Body of pancreas (tissue), 4 donors: ENCODE data around the gene FITM1. TPM values are rescaled to one million over a fixed set of nuclear protein-coding genes. Genes with fewer than 3 reads are reported as not detected.

Source experiments
- ATAC-seq: fragments of 150-250 bp; one replicate; pipeline ENCODE4 v1.9.1; 2016
- DNase-seq, 4 donors: peaks; one replicate each; pipeline ENCODE4 v3.0.0-alpha.2; 2019
- H3K27ac ChIP-seq, 4 donors: fragments of 200-600 bp; sonication (generic); 1 replicate in 3 of 4; 2 replicates in 1 of 4; pipeline versions ENCODE4 v1.5.1 to v1.6.1; 2016 to 2019; ENCODE audit warnings: mild to moderate bottlenecking in 1 of 4, mixed read lengths in 1 of 4, moderate library complexity in 1 of 4
- H3K27me3 ChIP-seq, 2 donors: fragments of 200-600 bp; sonication (generic); one replicate each; pipeline ENCODE4 v1.6.0; 2016; ENCODE audit warnings: mild to moderate bottlenecking in 1 of 2
- H3K36me3 ChIP-seq, 2 donors: fragments of 200-600 bp; sonication (generic); replicated peaks in 1 of 2; 2 replicates each; pipeline ENCODE4 v1.5.1; 2016; ENCODE audit warnings: low read depth in 2 of 2; ENCODE audit not compliant: insufficient read depth in 1 of 2
- H3K4me1 ChIP-seq: fragments of 200-600 bp; sonication (generic); one replicate; pipeline ENCODE4 v1.6.0; 2016
- H3K4me3 ChIP-seq, 2 donors: fragments of 200-600 bp; sonication (generic); 1 replicate in 1 of 2; 2 replicates in 1 of 2; pipeline ENCODE4 v1.5.1; 2016 to 2019
- H3K9me3 ChIP-seq, 3 donors: fragments of 200-600 bp; sonication (generic); 1 replicate in 2 of 3; 2 replicates in 1 of 3; pipeline ENCODE4 v1.5.1; 2016
- CTCF ChIP-seq, 7 experiments: fragments of 450-650 bp in 4 of 7; fragments of 200-600 bp in 3 of 7; sonication (generic) in 3 of 7; IDR thresholded peaks; one replicate each; pipeline ENCODE4 v1.5.1; 2016 to 2019; ENCODE audit warnings: antibody characterized with exemption in 7 of 7
- POLR2A ChIP-seq, 3 donors: fragments of 450-650 bp; IDR thresholded peaks; one replicate each; pipeline ENCODE4 v1.6.1; 2016; ENCODE audit warnings: antibody characterized with exemption in 3 of 3, mild to moderate bottlenecking in 2 of 3
- WGBS, 2 donors: methylation state at CpG; one replicate each; pipeline ENCODE4 v1.1.5; 2017; 5-methylcytosine and 5-hydroxymethylcytosine counted together
- intact Hi-C: fragments of 100-400 bp; cut with DNase I; formaldehyde crosslinking; loops from one replicate; pipeline ENCODE4 v1.15.1; 2023
- total RNA-seq, 2 donors: library from RNA; depleted of rRNA; stranded (reverse); fragments of >200 nt; gene quantifications; one replicate each; pipeline ENCODE4 v1.1.0, GENCODE V29; 2016

Gene FITM1
- total RNA-seq, 2 donors from 2014 or later: 6.3 to 12.2 TPM

- Histone ChIP-seq H3K4me3 (no peak overlapping the region), H3K27me3 (no peaks in the 10 kb centered on the region), H3K4me1 (no peaks in the 10 kb centered on the region), H3K27ac (no peak overlapping the region), H3K9me3 (no peaks in the 10 kb centered on the region), H3K36me3 (peaks cover 24 to 37% of the 10 kb centered on the region in 2 donors)
- 81% methylated on average over 7 to 9 of the region's 9 CpGs for WGBS, 2 donors
- intact Hi-C loops: no loop called here
- ATAC-seq (no peak), DNase-seq (no peak)
- TF ChIP-seq POLR2A (IDR thresholded peaks at IDR 0.05): no peak
- TF ChIP-seq CTCF (IDR thresholded peaks at IDR 0.05): no peak
These were observed 6.7 kb upstream of the FITM1 start for GRCh38 chr14:24123424-24124417.

- H3K36me3 ChIP-seq: peaks cover 0 to 13% of the 10 kb centered on the region in 2 donors
- H3K4me1 ChIP-seq: peaks cover 19% of the 10 kb centered on the region
- H3K27me3 ChIP-seq: no peaks in the 10 kb centered on the region
- intact Hi-C loops: no loop called here
- no peak for DNase-seq
- TF ChIP-seq CTCF (IDR thresholded peaks at IDR 0.05): no peak
- no peak for TF ChIP-seq POLR2A (IDR thresholded peaks at IDR 0.05)
- no peaks in the 10 kb centered on the region for H3K9me3 ChIP-seq
- ATAC-seq: no peak
- H3K27ac ChIP-seq: no peak overlapping the region
- H3K4me3 ChIP-seq: no peak overlapping the region
These were observed 3.5 kb upstream of the FITM1 start for GRCh38 chr14:24126939-24127338.

- no peak overlapping the region for H3K4me3 ChIP-seq
- ATAC-seq (no peak), DNase-seq (no peak)
- no peak overlapping the region for H3K27ac ChIP-seq
- 92 to 96% methylated on average over 2 of the region's 2 CpGs for WGBS, 2 donors
- TF ChIP-seq CTCF (IDR thresholded peaks at IDR 0.05): no peak
- TF ChIP-seq POLR2A (IDR thresholded peaks at IDR 0.05): no peak
- intact Hi-C loops: no loop called here
- no peaks in the 10 kb centered on the region for H3K27me3 ChIP-seq
- H3K36me3 ChIP-seq: peaks cover 0 to 11% of the 10 kb centered on the region in 2 donors
- peaks cover 26% of the 10 kb centered on the region for H3K4me1 ChIP-seq
- H3K9me3 ChIP-seq: no peaks in the 10 kb centered on the region
These were observed 2.8 kb upstream of the FITM1 start for GRCh38 chr14:24127673-24128072.

- intact Hi-C loops: no loop called here
- Histone ChIP-seq H3K36me3 (no peaks in the 10 kb centered on the region), H3K9me3 (no peaks in the 10 kb centered on the region), H3K27ac (peak overlapping the region in 1 of 4 donors; percentile 93), H3K27me3 (no peaks in the 10 kb centered on the region), H3K4me1 (peaks cover 31% of the 10 kb centered on the region), H3K4me3 (no peak overlapping the region)
- 88 to 91% methylated on average over 8 of the region's 8 CpGs for WGBS, 2 donors
- DNase-seq: no peak
- ATAC-seq: no peak
- no peak for TF ChIP-seq POLR2A (IDR thresholded peaks at IDR 0.05)
These were observed 955 bp upstream of the FITM1 start for GRCh38 chr14:24129410-24129998.

GRCh38 chr14:24130717-24131548, 474 bp downstream of the FITM1 start:
- Histone ChIP-seq H3K4me1 (peaks cover 37% of the 10 kb centered on the region), H3K4me3 (no peak overlapping the region), H3K36me3 (no peaks in the 10 kb centered on the region), H3K27ac (peak overlapping the region; percentile 85 to 96 (median 92)), H3K9me3 (no peaks in the 10 kb centered on the region), H3K27me3 (no peaks in the 10 kb centered on the region)
- intact Hi-C loops: no loop called here
- peak; percentile 78 to 93 (median 90) for DNase-seq
- peak; percentile 57 for ATAC-seq
- TF ChIP-seq CTCF (IDR thresholded peaks at IDR 0.05) (no peak), POLR2A (IDR thresholded peaks at IDR 0.05) (peak in 2 of 3 donors; percentile 40 to 59)
- WGBS, 2 donors: 6 to 25% methylated on average over 5 to 7 of the region's 7 CpGs
